Measurements from ENCODE around the gene SPINT3.

The SPINT3 gene

GRCh38 chr20:45502561-45502960 lies 12.9 kb downstream of the SPINT3 start:
- no peaks in the 10 kb centered on the region for H3K79me1 ChIP-seq (replicated peaks; ENCODE audit: low read length, poor library complexity, severe bottlenecking)
- no peak overlapping the region for H2AFZ ChIP-seq (ENCODE audit: low read depth, low read length)
- H2BK120ac ChIP-seq (ENCODE audit: low read depth, low read length), result no peak overlapping the region
- no peak overlapping the region for H3K4ac ChIP-seq (ENCODE audit: low read depth in 1 of 2, low read length in 2 of 2)
- H3K18ac ChIP-seq (ENCODE audit: low read depth in 1 of 2, low read length in 2 of 2), result no peak overlapping the region
- WGBS, result 60% methylated on average over 1 of the region's 1 CpG
- H4K8ac ChIP-seq (ENCODE audit: low read length), result no peak overlapping the region
- H2AK5ac ChIP-seq (ENCODE audit: low read length, severe bottlenecking), result no peak overlapping the region
- no peak overlapping the region for H2BK5ac ChIP-seq (ENCODE audit: low read depth, low read length, poor library complexity, severe bottlenecking)
- H3K4me3 ChIP-seq (ENCODE audit: insufficient read depth in 1 of 2, low read depth in 1 of 2, low read length in 2 of 2), result no peak overlapping the region
- no peak overlapping the region for H4K91ac ChIP-seq (ENCODE audit: low read length)
- H2BK12ac ChIP-seq (ENCODE audit: low read length in 2 of 2), result no peak overlapping the region
- no peak overlapping the region for H3K27ac ChIP-seq (ENCODE audit: low read length, poor library complexity, severe bottlenecking)
- no peaks in the 10 kb centered on the region for H3K36me3 ChIP-seq (ENCODE audit: control insufficient read depth in 1 of 2, insufficient read depth in 2 of 2, low read depth in 1 of 2, low read length in 2 of 2)
- no peak overlapping the region for H3K4me2 ChIP-seq (ENCODE audit: low read length, poor library complexity, severe bottlenecking)
- DNase-seq, result no peak
- no peaks in the 10 kb centered on the region for H3K9me3 ChIP-seq (ENCODE audit: control insufficient read depth, low read length)
- peaks cover 0 to 40% of the 10 kb centered on the region in 2 experiments for H3K27me3 ChIP-seq (ENCODE audit: control insufficient read depth in 1 of 2, insufficient read depth in 1 of 2, low read length in 2 of 2)
- H2BK15ac ChIP-seq (ENCODE audit: low read depth, poor library complexity, severe bottlenecking), result no peak overlapping the region
- H3K23ac ChIP-seq (ENCODE audit: low read length in 2 of 2), result no peak overlapping the region
- no peak overlapping the region for H3K14ac ChIP-seq (ENCODE audit: low read length in 2 of 2)
- H3K9ac ChIP-seq (ENCODE audit: low read length), result no peak overlapping the region
- H3K4me1 ChIP-seq (ENCODE audit: control insufficient read depth, insufficient read depth, low read depth, low read length), result no peaks in the 10 kb centered on the region

GRCh38 chr20:45501600-45501999 lies 13.8 kb downstream of the SPINT3 start:
- Histone ChIP-seq H3K9me3 (ENCODE audit: control insufficient read depth, low read length) (no peaks in the 10 kb centered on the region), H3K79me1 (replicated peaks; ENCODE audit: low read length, poor library complexity, severe bottlenecking) (no peaks in the 10 kb centered on the region), H3K27ac (ENCODE audit: low read length, poor library complexity, severe bottlenecking) (no peak overlapping the region), H2BK15ac (ENCODE audit: low read depth, poor library complexity, severe bottlenecking) (no peak overlapping the region), H2AFZ (ENCODE audit: low read depth, low read length) (no peak overlapping the region), H3K14ac (ENCODE audit: low read length in 2 of 2) (no peak overlapping the region), H2AK5ac (ENCODE audit: low read length, severe bottlenecking) (no peak overlapping the region), H2BK12ac (ENCODE audit: low read length in 2 of 2) (no peak overlapping the region), H3K9ac (ENCODE audit: low read length) (no peak overlapping the region), H3K4me1 (ENCODE audit: control insufficient read depth, insufficient read depth, low read depth, low read length) (no peaks in the 10 kb centered on the region), H3K27me3 (ENCODE audit: control insufficient read depth in 1 of 2, insufficient read depth in 1 of 2, low read length in 2 of 2) (peaks cover 0 to 47% of the 10 kb centered on the region in 2 experiments), H3K4me3 (ENCODE audit: insufficient read depth in 1 of 2, low read depth in 1 of 2, low read length in 2 of 2) (no peak overlapping the region), H2BK120ac (ENCODE audit: low read depth, low read length) (no peak overlapping the region), H3K36me3 (ENCODE audit: control insufficient read depth in 1 of 2, insufficient read depth in 2 of 2, low read depth in 1 of 2, low read length in 2 of 2) (no peaks in the 10 kb centered on the region), H3K23ac (ENCODE audit: low read length in 2 of 2) (no peak overlapping the region), H4K91ac (ENCODE audit: low read length) (no peak overlapping the region), H3K18ac (ENCODE audit: low read depth in 1 of 2, low read length in 2 of 2) (no peak overlapping the region), H4K8ac (ENCODE audit: low read length) (no peak overlapping the region), H3K4me2 (ENCODE audit: low read length, poor library complexity, severe bottlenecking) (no peak overlapping the region), H2BK5ac (ENCODE audit: low read depth, low read length, poor library complexity, severe bottlenecking) (no peak overlapping the region), H3K4ac (ENCODE audit: low read depth in 1 of 2, low read length in 2 of 2) (no peak overlapping the region)
- 72% methylated on average over 1 of the region's 1 CpG for WGBS
- no peak for DNase-seq

- Histone ChIP-seq H3K14ac (ENCODE audit: low read length in 2 of 2) (no peak overlapping the region), H3K4ac (ENCODE audit: low read depth in 1 of 2, low read length in 2 of 2) (no peak overlapping the region), H3K27ac (ENCODE audit: low read length, poor library complexity, severe bottlenecking) (no peak overlapping the region), H2AK5ac (ENCODE audit: low read length, severe bottlenecking) (no peak overlapping the region), H3K4me3 (ENCODE audit: insufficient read depth in 1 of 2, low read depth in 1 of 2, low read length in 2 of 2) (no peak overlapping the region), H3K4me1 (ENCODE audit: control insufficient read depth, insufficient read depth, low read depth, low read length) (no peaks in the 10 kb centered on the region), H4K91ac (ENCODE audit: low read length) (no peak overlapping the region), H2AFZ (ENCODE audit: low read depth, low read length) (no peak overlapping the region), H3K36me3 (ENCODE audit: control insufficient read depth in 1 of 2, insufficient read depth in 2 of 2, low read depth in 1 of 2, low read length in 2 of 2) (no peaks in the 10 kb centered on the region), H3K9me3 (ENCODE audit: control insufficient read depth, low read length) (no peaks in the 10 kb centered on the region), H3K9ac (ENCODE audit: low read length) (no peak overlapping the region), H3K79me1 (replicated peaks; ENCODE audit: low read length, poor library complexity, severe bottlenecking) (no peaks in the 10 kb centered on the region), H2BK5ac (ENCODE audit: low read depth, low read length, poor library complexity, severe bottlenecking) (no peak overlapping the region), H3K23ac (ENCODE audit: low read length in 2 of 2) (no peak overlapping the region), H2BK120ac (ENCODE audit: low read depth, low read length) (no peak overlapping the region), H4K8ac (ENCODE audit: low read length) (no peak overlapping the region), H3K4me2 (ENCODE audit: low read length, poor library complexity, severe bottlenecking) (no peak overlapping the region), H3K27me3 (ENCODE audit: control insufficient read depth in 1 of 2, insufficient read depth in 1 of 2, low read length in 2 of 2) (peaks cover 0 to 55% of the 10 kb centered on the region in 2 experiments), H2BK12ac (ENCODE audit: low read length in 2 of 2) (no peak overlapping the region), H3K18ac (ENCODE audit: low read depth in 1 of 2, low read length in 2 of 2) (no peak overlapping the region), H2BK15ac (ENCODE audit: low read depth, poor library complexity, severe bottlenecking) (no peak overlapping the region)
- no peak for DNase-seq
- 80% methylated on average over 6 of the region's 6 CpGs for WGBS
Observed at GRCh38 chr20:45500022-45500421, 15.4 kb downstream of the SPINT3 start.

DNA sequence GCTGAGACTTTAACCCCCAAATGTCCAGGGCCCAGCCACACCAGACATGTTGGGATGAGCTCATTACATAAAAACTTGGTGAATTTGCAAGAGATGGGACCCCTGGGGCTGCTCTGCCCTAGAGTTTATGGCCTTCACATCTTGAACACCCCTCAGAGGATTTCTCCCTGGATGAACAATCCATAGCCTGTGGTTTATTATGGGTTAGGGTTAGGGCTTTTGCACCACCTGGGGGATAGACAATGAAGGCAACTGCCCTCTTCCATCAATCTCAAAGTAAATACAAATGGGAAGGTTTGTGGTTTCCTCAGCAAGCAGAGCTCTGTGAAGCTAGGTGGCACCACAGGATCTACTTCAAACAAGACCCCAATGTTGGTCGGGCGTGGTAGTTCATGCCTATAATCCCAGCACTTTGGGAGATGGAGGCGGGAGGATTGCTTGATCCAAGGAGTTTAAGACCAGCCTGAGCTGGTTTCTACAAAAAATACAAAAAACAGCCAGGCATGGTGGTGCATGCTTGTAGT lies 17.4 kb downstream of the SPINT3 start:
- no peak overlapping the region for H2AFZ ChIP-seq (ENCODE audit: low read depth, low read length)
- no peak overlapping the region for H3K14ac ChIP-seq (ENCODE audit: low read length in 2 of 2)
- no peak overlapping the region for H3K9ac ChIP-seq (ENCODE audit: low read length)
- H2AK5ac ChIP-seq (ENCODE audit: low read length, severe bottlenecking), result no peak overlapping the region
- no peak overlapping the region for H3K23ac ChIP-seq (ENCODE audit: low read length in 2 of 2)
- 78% methylated on average over 3 of the region's 3 CpGs for WGBS
- no peak for DNase-seq
- H3K4me1 ChIP-seq (ENCODE audit: control insufficient read depth, insufficient read depth, low read depth, low read length), result no peaks in the 10 kb centered on the region
- H2BK5ac ChIP-seq (ENCODE audit: low read depth, low read length, poor library complexity, severe bottlenecking), result no peak overlapping the region
- no peak overlapping the region for H4K8ac ChIP-seq (ENCODE audit: low read length)
- H3K18ac ChIP-seq (ENCODE audit: low read depth in 1 of 2, low read length in 2 of 2), result no peak overlapping the region
- H3K4me2 ChIP-seq (ENCODE audit: low read length, poor library complexity, severe bottlenecking), result no peak overlapping the region
- peaks cover 0 to 49% of the 10 kb centered on the region in 2 experiments for H3K27me3 ChIP-seq (ENCODE audit: control insufficient read depth in 1 of 2, insufficient read depth in 1 of 2, low read length in 2 of 2)
- H2BK15ac ChIP-seq (ENCODE audit: low read depth, poor library complexity, severe bottlenecking), result no peak overlapping the region
- H3K79me1 ChIP-seq (replicated peaks; ENCODE audit: low read length, poor library complexity, severe bottlenecking), result no peaks in the 10 kb centered on the region
- H3K4ac ChIP-seq (ENCODE audit: low read depth in 1 of 2, low read length in 2 of 2), result no peak overlapping the region
- H4K91ac ChIP-seq (ENCODE audit: low read length), result no peak overlapping the region
- H3K36me3 ChIP-seq (ENCODE audit: control insufficient read depth in 1 of 2, insufficient read depth in 2 of 2, low read depth in 1 of 2, low read length in 2 of 2), result no peaks in the 10 kb centered on the region
- H3K4me3 ChIP-seq (ENCODE audit: insufficient read depth in 1 of 2, low read depth in 1 of 2, low read length in 2 of 2), result no peak overlapping the region
- no peak overlapping the region for H2BK120ac ChIP-seq (ENCODE audit: low read depth, low read length)
- H3K27ac ChIP-seq (ENCODE audit: low read length, poor library complexity, severe bottlenecking), result no peak overlapping the region
- H2BK12ac ChIP-seq (ENCODE audit: low read length in 2 of 2), result no peak overlapping the region
- H3K9me3 ChIP-seq (ENCODE audit: control insufficient read depth, low read length), result no peaks in the 10 kb centered on the region
